Endothelial cell (in vitro differentiated cells): Measurements from ENCODE around the gene COL5A1. TPM values are rescaled to one million over a fixed set of nuclear protein-coding genes. Genes with fewer than 3 reads are reported as not detected.

Experiments used
- DNase-seq: peaks from one replicate; pipeline ENCODE4 v3.0.0; 2021; ENCODE audit warnings: low spot score
- H3K27ac Mint-ChIP-seq: one replicate; pipeline ENCODE4 v1.8.0; 2021; ENCODE audit warnings: mixed read lengths, inconsistent platforms; ENCODE audit not compliant: unreplicated experiment
- H3K27me3 Mint-ChIP-seq: one replicate; pipeline ENCODE4 v1.8.0; 2021; ENCODE audit warnings: mild to moderate bottlenecking, moderate library complexity, mixed read lengths, inconsistent platforms; ENCODE audit not compliant: unreplicated experiment
- H3K36me3 Mint-ChIP-seq: one replicate; pipeline ENCODE4 v1.8.0; 2021; ENCODE audit warnings: mild to moderate bottlenecking, low read depth, mixed read lengths, inconsistent platforms; ENCODE audit not compliant: unreplicated experiment
- H3K4me1 Mint-ChIP-seq: one replicate; pipeline ENCODE4 v1.8.0; 2021; ENCODE audit warnings: mild to moderate bottlenecking, mixed read lengths, inconsistent platforms; ENCODE audit not compliant: unreplicated experiment
- H3K4me3 Mint-ChIP-seq: one replicate; pipeline ENCODE4 v1.8.0; 2021; ENCODE audit warnings: mild to moderate bottlenecking, mixed read lengths, inconsistent platforms; ENCODE audit not compliant: unreplicated experiment
- H3K9me3 Mint-ChIP-seq: one replicate; pipeline ENCODE4 v1.8.0; 2021; ENCODE audit warnings: mixed read lengths, inconsistent platforms; ENCODE audit not compliant: unreplicated experiment
- CTCF ChIP-seq: fragments of 200-600 bp; sonication (generic); IDR thresholded peaks from one replicate; pipeline ENCODE4 v1.5.0; 2021; ENCODE audit warnings: antibody characterized with exemption; ENCODE audit not compliant: unreplicated experiment
- total RNA-seq: library from RNA; stranded (reverse); fragmentation: NEBNext Ultra II Directional; extraction: Animal tissue kit (Norgen Biotek cat#: 25700); gene quantifications from one replicate; pipeline ENCODE4 v1.2.1, GENCODE V29; 2021; ENCODE audit not compliant: unreplicated experiment

The COL5A1 gene
- total RNA-seq, 1 donor from 2014 or later = 24.3 TPM

- H3K27ac Mint-ChIP-seq = no peak overlapping the region
- DNase-seq = no peak
- H3K9me3 Mint-ChIP-seq = no peaks in the 10 kb centered on the region
- TF ChIP-seq CTCF = no peak
- no peaks in the 10 kb centered on the region for H3K4me1 Mint-ChIP-seq
- H3K27me3 Mint-ChIP-seq = no peaks in the 10 kb centered on the region
- H3K36me3 Mint-ChIP-seq = no peaks in the 10 kb centered on the region
- no peak overlapping the region for H3K4me3 Mint-ChIP-seq
Observed at GRCh38 chr9:134861595-134862334, 220.2 kb downstream of the COL5A1 start.

GRCh38 chr9:134863306-134863902 lies 221.8 kb downstream of the COL5A1 start:
- TF ChIP-seq CTCF = no peak
- H3K9me3 Mint-ChIP-seq = no peaks in the 10 kb centered on the region
- no peak overlapping the region for H3K27ac Mint-ChIP-seq
- no peaks in the 10 kb centered on the region for H3K27me3 Mint-ChIP-seq
- no peak for DNase-seq
- H3K4me1 Mint-ChIP-seq = no peaks in the 10 kb centered on the region
- H3K4me3 Mint-ChIP-seq = no peak overlapping the region
- no peaks in the 10 kb centered on the region for H3K36me3 Mint-ChIP-seq

GRCh38 chr9:134863941-134864820 lies 222.6 kb downstream of the COL5A1 start:
- no peaks in the 10 kb centered on the region for H3K9me3 Mint-ChIP-seq
- no peaks in the 10 kb centered on the region for H3K27me3 Mint-ChIP-seq
- no peak for TF ChIP-seq CTCF
- no peak for DNase-seq
- H3K4me1 Mint-ChIP-seq = no peaks in the 10 kb centered on the region
- H3K27ac Mint-ChIP-seq = no peak overlapping the region
- H3K36me3 Mint-ChIP-seq = no peaks in the 10 kb centered on the region
- no peak overlapping the region for H3K4me3 Mint-ChIP-seq

- no peaks in the 10 kb centered on the region for H3K9me3 Mint-ChIP-seq
- no peak for TF ChIP-seq CTCF
- no peaks in the 10 kb centered on the region for H3K36me3 Mint-ChIP-seq
- no peak overlapping the region for H3K4me3 Mint-ChIP-seq
- H3K27me3 Mint-ChIP-seq = no peaks in the 10 kb centered on the region
- H3K4me1 Mint-ChIP-seq = no peaks in the 10 kb centered on the region
- DNase-seq = no peak
- no peak overlapping the region for H3K27ac Mint-ChIP-seq
Observed at GRCh38 chr9:134864821-134865190, 223.2 kb downstream of the COL5A1 start.
